NT2/D1 (cell line): Measurements from ENCODE around the gene UBXN10.

ENCODE experiments used
- SUZ12 ChIP-seq: IDR thresholded peaks from 2 replicates; pipeline ENCODE4 v1.6.1; 2011; ENCODE audit not compliant: insufficient read length, insufficient read depth; ENCODE audit errors: extremely low read depth
- YY1 ChIP-seq: IDR thresholded peaks from 2 replicates; pipeline ENCODE4 v1.6.1; 2011; ENCODE audit not compliant: insufficient read length, insufficient read depth

DNA sequence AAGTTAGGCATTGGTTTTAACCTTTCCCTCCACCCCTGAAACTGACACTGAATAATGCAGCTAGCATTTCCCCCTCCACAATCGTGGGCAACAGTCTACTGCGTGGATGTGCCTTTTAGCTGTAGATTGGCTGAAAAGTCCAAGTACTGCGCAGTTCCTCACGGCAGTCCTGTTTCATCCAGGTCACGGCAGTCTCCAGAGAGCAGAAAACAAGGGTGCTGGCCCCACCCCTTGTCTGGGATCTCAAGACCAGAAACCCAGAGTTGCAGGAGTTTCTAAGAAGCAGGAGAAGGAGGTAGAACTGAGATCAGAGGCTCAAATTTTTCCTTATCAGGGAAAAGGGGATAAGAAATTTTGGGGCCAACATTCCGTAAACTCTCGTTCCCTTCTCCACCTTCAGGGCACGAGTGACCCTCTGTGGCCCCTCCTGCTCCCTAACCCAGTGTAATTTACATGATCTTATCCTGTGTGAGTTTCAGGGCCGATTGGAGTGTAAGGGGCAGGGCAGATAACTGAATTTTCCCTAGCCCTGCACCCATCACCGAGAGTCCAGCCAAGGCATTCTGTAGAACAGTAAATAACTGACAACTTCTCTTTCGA, 26.3 kb downstream of the UBXN10 start:
- TF ChIP-seq YY1 (no peak), SUZ12 (no peak)
